Melanocyte of skin (primary cell): ENCODE data around the gene AHNAK. TPM values are rescaled to one million over a fixed set of nuclear protein-coding genes. Genes with fewer than 3 reads are reported as not detected.

Experiments
- small RNA-seq, 2 donors: library from RNA; depleted of rRNA; stranded (forward); fragments of <200 nt; gene quantifications; one replicate each; pipeline ENCODE3, GENCODE V24; 2012
- total RNA-seq, 2 donors: library from RNA; depleted of rRNA; stranded (reverse); fragments of >200 nt; gene quantifications; 2 replicates each; pipeline ENCODE4 v1.2.3, GENCODE V29; 2012

AHNAK gene, protein sequence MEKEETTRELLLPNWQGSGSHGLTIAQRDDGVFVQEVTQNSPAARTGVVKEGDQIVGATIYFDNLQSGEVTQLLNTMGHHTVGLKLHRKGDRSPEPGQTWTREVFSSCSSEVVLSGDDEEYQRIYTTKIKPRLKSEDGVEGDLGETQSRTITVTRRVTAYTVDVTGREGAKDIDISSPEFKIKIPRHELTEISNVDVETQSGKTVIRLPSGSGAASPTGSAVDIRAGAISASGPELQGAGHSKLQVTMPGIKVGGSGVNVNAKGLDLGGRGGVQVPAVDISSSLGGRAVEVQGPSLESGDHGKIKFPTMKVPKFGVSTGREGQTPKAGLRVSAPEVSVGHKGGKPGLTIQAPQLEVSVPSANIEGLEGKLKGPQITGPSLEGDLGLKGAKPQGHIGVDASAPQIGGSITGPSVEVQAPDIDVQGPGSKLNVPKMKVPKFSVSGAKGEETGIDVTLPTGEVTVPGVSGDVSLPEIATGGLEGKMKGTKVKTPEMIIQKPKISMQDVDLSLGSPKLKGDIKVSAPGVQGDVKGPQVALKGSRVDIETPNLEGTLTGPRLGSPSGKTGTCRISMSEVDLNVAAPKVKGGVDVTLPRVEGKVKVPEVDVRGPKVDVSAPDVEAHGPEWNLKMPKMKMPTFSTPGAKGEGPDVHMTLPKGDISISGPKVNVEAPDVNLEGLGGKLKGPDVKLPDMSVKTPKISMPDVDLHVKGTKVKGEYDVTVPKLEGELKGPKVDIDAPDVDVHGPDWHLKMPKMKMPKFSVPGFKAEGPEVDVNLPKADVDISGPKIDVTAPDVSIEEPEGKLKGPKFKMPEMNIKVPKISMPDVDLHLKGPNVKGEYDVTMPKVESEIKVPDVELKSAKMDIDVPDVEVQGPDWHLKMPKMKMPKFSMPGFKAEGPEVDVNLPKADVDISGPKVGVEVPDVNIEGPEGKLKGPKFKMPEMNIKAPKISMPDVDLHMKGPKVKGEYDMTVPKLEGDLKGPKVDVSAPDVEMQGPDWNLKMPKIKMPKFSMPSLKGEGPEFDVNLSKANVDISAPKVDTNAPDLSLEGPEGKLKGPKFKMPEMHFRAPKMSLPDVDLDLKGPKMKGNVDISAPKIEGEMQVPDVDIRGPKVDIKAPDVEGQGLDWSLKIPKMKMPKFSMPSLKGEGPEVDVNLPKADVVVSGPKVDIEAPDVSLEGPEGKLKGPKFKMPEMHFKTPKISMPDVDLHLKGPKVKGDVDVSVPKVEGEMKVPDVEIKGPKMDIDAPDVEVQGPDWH (N-terminal part only)
- 100 to 1,000 TPM; 261 to 266 TPM for total RNA-seq

DNA sequence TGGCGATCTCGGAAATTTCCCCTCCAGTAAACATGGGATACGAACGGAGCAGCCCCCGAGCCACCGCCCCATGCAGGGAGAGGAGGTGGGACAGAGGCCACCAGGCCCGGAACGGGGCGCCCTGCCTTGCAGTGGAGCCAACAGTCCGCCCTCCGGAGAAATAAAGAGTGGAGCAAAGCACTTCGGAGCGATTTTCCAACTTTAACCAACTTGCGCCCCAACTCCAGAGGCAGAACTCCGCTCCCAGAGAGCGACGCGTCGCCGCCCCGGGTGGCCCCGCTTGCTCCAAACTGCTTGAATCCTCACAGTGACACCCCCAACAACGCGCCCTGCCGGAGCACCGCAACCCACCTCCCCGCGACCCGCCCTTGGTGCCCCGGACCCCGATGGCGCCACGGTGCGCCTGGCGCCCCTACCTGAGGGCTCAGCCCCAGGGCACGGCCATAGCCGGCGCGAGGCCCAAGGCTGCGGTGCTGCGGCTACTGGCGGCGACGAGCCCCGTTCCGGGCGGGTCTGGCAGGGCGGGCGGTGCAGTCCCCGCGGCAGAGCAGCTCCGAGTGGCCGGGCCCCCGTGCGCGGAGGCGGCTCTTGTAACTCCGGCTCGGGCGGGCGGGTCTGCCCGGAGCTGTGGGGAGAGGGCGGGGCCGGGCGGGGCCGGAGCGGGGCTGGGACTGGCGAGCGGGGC is at the start of gene AHNAK:
Gene AHNAK, minus strand, starts transcription at position 563 of the 685 bp plus-strand sequence. CDS start 10,708 bp downstream, outside the sequence.

DNA sequence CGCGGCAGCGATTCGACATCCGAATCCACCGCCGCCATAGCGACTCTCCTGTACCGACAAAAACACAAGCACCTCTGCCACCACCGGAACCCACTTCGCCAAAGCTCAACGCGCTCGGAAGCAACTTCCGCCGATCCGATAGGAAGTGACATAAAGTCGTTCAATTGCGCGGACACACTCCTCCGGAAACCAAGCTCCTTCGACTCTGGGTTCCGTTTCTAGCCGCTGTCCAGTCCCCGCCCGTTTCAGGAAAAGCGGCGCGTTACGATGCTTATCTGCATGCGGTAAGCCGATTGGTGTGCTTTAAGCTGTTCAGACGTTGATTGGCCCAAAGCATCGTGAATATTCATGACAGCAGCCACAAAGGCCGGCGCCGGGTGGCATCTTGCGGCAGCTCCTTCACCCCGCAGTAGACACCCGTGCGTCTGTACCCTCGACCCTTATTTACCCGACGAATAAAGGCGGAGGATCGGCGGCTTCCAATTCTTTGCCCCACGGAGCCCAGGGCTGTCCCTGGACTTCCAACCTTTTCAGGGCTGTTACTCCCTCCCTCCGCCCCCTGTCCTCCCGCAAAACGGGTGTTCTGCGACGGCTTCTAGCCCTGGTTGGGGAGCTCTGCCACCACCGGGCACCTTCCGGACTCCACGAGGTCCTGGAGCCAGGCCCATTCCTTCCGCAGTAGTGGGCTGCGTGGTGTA is 45.0 kb upstream of the AHNAK start, which contains the start of gene TUT1:
Gene TUT1, minus strand, starts transcription at position 76 of the 698 bp plus-strand sequence. Its CDS starts 38 bp downstream, at position 38.

DNA sequence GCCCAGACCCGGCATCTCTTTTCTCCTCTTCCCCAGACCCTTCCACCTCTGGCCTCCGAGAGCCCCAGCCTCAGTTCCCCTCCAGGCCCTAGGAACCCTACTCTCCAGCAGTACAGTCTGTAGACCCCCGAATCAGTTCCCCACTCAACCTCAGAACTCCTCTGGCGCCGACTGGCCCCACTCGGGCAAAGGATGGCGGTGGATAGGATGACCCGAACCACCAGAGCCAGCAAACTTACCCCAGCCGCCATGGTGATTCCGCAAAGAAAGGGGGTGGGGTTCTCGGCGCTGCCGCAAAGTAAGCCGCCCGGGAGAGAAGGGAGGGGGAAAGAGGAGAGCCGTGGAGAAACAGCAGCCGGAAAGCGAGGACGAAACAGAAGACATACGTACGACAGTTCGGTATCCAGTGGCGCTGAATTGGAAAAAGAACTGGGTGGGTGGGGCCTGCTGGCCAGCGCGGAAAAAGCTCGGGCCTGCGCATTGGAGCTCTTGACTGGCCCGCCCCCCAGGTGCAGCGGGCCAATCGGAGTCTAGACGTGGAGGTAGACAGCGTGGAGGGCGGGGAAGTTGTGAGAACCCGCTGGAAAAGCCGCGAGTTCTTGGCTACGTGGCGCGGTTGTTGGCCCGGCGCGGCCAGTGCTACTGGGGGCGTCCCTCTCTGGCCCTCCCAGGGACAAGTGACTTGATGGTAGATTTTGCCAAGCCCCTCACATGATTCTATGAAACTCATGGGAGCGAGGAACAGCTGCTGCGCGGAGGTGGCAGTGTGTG is 27.2 kb upstream of the AHNAK start, which contains the start of gene EEF1G:
Gene EEF1G, minus strand, starts transcription at position 300 of the 771 bp plus-strand sequence. Its CDS starts 49 bp downstream, at position 251.

DNA sequence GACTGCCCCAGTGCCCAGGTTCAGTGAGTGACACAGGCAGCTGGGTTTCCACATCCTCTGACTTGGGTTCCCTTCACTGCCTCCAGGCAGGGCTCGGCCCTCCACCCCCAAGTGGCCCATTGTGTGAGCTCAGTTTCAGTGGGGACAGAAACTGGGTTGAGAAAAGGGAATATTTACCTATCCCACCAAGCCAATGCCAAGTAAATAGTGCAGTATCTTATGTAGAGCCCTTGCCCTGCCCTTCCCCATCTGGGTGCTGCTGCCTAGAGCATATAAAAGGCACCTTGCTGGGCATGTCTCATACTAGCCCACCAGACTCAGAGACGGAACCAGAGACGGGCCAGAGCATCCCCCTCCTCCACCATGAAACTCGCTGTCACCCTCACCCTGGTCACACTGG is 127.9 kb downstream of the AHNAK start, which contains the start of gene SCGB1A1:
Gene SCGB1A1, plus strand, starts transcription at position 301 of the 400 bp plus-strand sequence. Its CDS starts 63 bp downstream, at position 364.

Small RNA genes lying within 50 kb of the gene (small RNA-seq; reads per million reads assigned to genes)
- gene EEF1G (0 reads per million in 2 donors), gene MIR6747 (0.41 to 0.56 reads per million in 2 donors)

Other genes starting within 250 kb of the AHNAK start
- not detected for gene SCGB1D4, start 247.7 kb downstream of the AHNAK start, total RNA-seq
- gene ASRGL1, start 209.4 kb downstream of the AHNAK start, total RNA-seq, result 1 to 10 TPM; 2.1 to 4.3 TPM
- not detected for gene SCGB1A1, start 127.8 kb downstream of the AHNAK start, total RNA-seq
- 100 to 1,000 TPM; 357 to 708 TPM for gene EEF1G, start 27.1 kb upstream of the AHNAK start, total RNA-seq
- gene TUT1, start 44.7 kb upstream of the AHNAK start, total RNA-seq, result 1 to 10 TPM; 6.5 to 7.0 TPM
- 100 to 1,000 TPM; 102 to 164 TPM for gene MTA2, start 55.1 kb upstream of the AHNAK start, total RNA-seq
- 10 to 100 TPM; 15.3 to 19.3 TPM for gene EML3, start 66.0 kb upstream of the AHNAK start, total RNA-seq
- 1 to 10 TPM in 1 of 2 donors, under 1 TPM in 1; 1.00 to 1.0 TPM for gene ROM1, start 66.5 kb upstream of the AHNAK start, total RNA-seq
- 10 to 100 TPM; 50.3 to 51.3 TPM for gene B3GAT3, start 75.2 kb upstream of the AHNAK start, total RNA-seq
- 100 to 1,000 TPM; 140 to 155 TPM for gene GANAB, start 99.8 kb upstream of the AHNAK start, total RNA-seq
- gene INTS5, start 106.5 kb upstream of the AHNAK start, total RNA-seq, result 10 to 100 TPM; 26.2 to 28.0 TPM
- gene C11orf98, start 118.4 kb upstream of the AHNAK start, total RNA-seq, result 10 to 100 TPM; 26.5 to 36.0 TPM
- 1 to 10 TPM; 6.7 to 7.6 TPM for gene CSKMT, start 118.5 kb upstream of the AHNAK start, total RNA-seq
- 1 to 10 TPM; 5.9 to 7.3 TPM for gene UQCC3, start 124.9 kb upstream of the AHNAK start, total RNA-seq
- 1 to 10 TPM; 4.3 to 5.5 TPM for gene LBHD1, start 125.5 kb upstream of the AHNAK start, total RNA-seq
- gene UBXN1, start 132.3 kb upstream of the AHNAK start, total RNA-seq, result 10 to 100 TPM; 59.2 to 83.9 TPM
- gene LRRN4CL, start 142.7 kb upstream of the AHNAK start, total RNA-seq, result 1 to 10 TPM; 1.0 to 1.3 TPM
- 10 to 100 TPM; 70.3 to 71.9 TPM for gene BSCL2, start 160.6 kb upstream of the AHNAK start, total RNA-seq
- not detected for gene GNG3, start 160.9 kb upstream of the AHNAK start, total RNA-seq
- gene HNRNPUL2, start 180.7 kb upstream of the AHNAK start, total RNA-seq, result 10 to 100 TPM in 1 of 2 donors, 1 to 10 TPM in 1; 5.7 to 10.3 TPM
- 10 to 100 TPM; 27.2 to 33.6 TPM for gene TTC9C, start 181.7 kb upstream of the AHNAK start, total RNA-seq
- gene ZBTB3, start 207.4 kb upstream of the AHNAK start, total RNA-seq, result 10 to 100 TPM in 1 of 2 donors, 1 to 10 TPM in 1; 6.3 to 14.5 TPM
- gene POLR2G, start 214.8 kb upstream of the AHNAK start, total RNA-seq, result 10 to 100 TPM; 37.9 to 72.9 TPM
- 10 to 100 TPM; 28.0 to 31.0 TPM for gene TAF6L, start 224.6 kb upstream of the AHNAK start, total RNA-seq
- gene TMEM179B, start 240.6 kb upstream of the AHNAK start, total RNA-seq, result 10 to 100 TPM; 50.3 to 60.6 TPM
- 10 to 100 TPM; 14.5 to 23.0 TPM for gene TMEM223, start 245.2 kb upstream of the AHNAK start, total RNA-seq